Measurements from ENCODE around the gene ARSK.

Gene ARSK

GRCh38 chr5:95621839-95622629 is 67.1 kb downstream of the ARSK start:
- in situ Hi-C loops (cut with MboI; ENCODE audit: low pct_unique_long_range_greater_than_20kb, low sequenced_read_pairs, unreplicated experiment) = no loop called here

GRCh38 chr5:95623706-95624105 is 68.8 kb downstream of the ARSK start:
- no peak for TF ChIP-seq CTCF (IDR thresholded peaks at IDR 0.05; ENCODE audit: extremely low read depth, insufficient read depth, missing control alignments)
- in situ Hi-C loops (cut with MboI; ENCODE audit: low pct_unique_long_range_greater_than_20kb, low sequenced_read_pairs, unreplicated experiment) = no loop called here
- DNase-seq (ENCODE audit: low spot score) = no peak

More at GRCh38 chr5:95621839-95622629, 67.1 kb downstream of the ARSK start:
- TF ChIP-seq CTCF (IDR thresholded peaks at IDR 0.05; ENCODE audit: extremely low read depth, insufficient read depth, missing control alignments) = no peak
- no peak for DNase-seq (ENCODE audit: low spot score)

GRCh38 chr5:95624368-95624767 is 69.5 kb downstream of the ARSK start:
- in situ Hi-C loops (cut with MboI; ENCODE audit: low pct_unique_long_range_greater_than_20kb, low sequenced_read_pairs, unreplicated experiment) = no loop called here
- no peak for TF ChIP-seq CTCF (IDR thresholded peaks at IDR 0.05; ENCODE audit: extremely low read depth, insufficient read depth, missing control alignments)

GRCh38 chr5:95626701-95627100 is 71.8 kb downstream of the ARSK start:
- TF ChIP-seq CTCF (IDR thresholded peaks at IDR 0.05; ENCODE audit: extremely low read depth, insufficient read depth, missing control alignments) = no peak
- no peak for DNase-seq (ENCODE audit: low spot score)
- in situ Hi-C loops (cut with MboI; ENCODE audit: low pct_unique_long_range_greater_than_20kb, low sequenced_read_pairs, unreplicated experiment) = no loop called here

More at GRCh38 chr5:95624368-95624767, 69.5 kb downstream of the ARSK start:
- no peak for DNase-seq (ENCODE audit: low spot score)

GRCh38 chr5:95627971-95628810 is 73.3 kb downstream of the ARSK start:
- TF ChIP-seq CTCF (IDR thresholded peaks at IDR 0.05; ENCODE audit: extremely low read depth, insufficient read depth, missing control alignments) = no peak
- no peak for DNase-seq (ENCODE audit: low spot score)
- in situ Hi-C loops (cut with MboI; ENCODE audit: low pct_unique_long_range_greater_than_20kb, low sequenced_read_pairs, unreplicated experiment) = no loop called here

- in situ Hi-C loops (cut with MboI; ENCODE audit: low pct_unique_long_range_greater_than_20kb, low sequenced_read_pairs, unreplicated experiment) = no loop called here
- no peak for DNase-seq (ENCODE audit: low spot score)
- TF ChIP-seq CTCF (IDR thresholded peaks at IDR 0.05; ENCODE audit: extremely low read depth, insufficient read depth, missing control alignments) = no peak
Measured at GRCh38 chr5:95628933-95629332, 74.0 kb downstream of the ARSK start.
